HG02759 (cell line): Measurements from ENCODE around the gene SUPT3H.
A peak's percentile ranks its signal among the peaks of the same experiment; 100 is the strongest.
"Not testable (repeated sequence)": the region's sequence is repeated elsewhere in the genome, so short reads cannot be mapped to it uniquely, and the experiment has no call there.

Source experiments
- ATAC-seq: cut with Tn5 transposase; IDR thresholded peaks from one replicate; pipeline ENCODE4 v1.9.1; 2021; ENCODE audit warnings: mild to moderate bottlenecking, moderate library complexity; ENCODE audit not compliant: unreplicated experiment

SUPT3H gene

GRCh38 chr6:45185403-45186251 is 192.1 kb downstream of the SUPT3H start:
- ATAC-seq, result no peak

- no peak for ATAC-seq
These were observed 192.8 kb downstream of the SUPT3H start for GRCh38 chr6:45184937-45185336.

- ATAC-seq, result no peak
These were observed 193.7 kb downstream of the SUPT3H start for GRCh38 chr6:45184040-45184439.

DNA sequence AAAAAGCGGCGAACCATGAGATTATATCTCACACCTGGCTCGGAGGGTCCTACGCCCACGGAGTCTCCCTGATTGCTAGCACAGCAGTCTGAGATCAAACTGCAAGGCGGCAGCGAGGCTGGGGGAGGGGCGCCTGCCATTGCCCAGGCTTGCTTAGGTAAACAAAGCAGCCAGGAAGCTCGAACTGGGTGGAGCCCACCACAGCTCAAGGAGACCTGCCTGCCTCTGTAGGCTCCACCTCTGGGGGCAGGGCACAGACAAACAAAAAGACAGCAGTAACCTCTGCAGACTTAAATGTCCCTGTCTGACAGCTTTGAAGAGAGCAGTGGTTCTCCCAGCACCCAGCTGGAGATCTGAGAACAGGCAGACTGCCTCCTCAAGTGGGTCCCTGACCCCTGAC is 201.4 kb downstream of the SUPT3H start:
- ATAC-seq, result not testable (repeated sequence)

GRCh38 chr6:45175272-45175671 is 202.5 kb downstream of the SUPT3H start:
- ATAC-seq, result no peak

DNA sequence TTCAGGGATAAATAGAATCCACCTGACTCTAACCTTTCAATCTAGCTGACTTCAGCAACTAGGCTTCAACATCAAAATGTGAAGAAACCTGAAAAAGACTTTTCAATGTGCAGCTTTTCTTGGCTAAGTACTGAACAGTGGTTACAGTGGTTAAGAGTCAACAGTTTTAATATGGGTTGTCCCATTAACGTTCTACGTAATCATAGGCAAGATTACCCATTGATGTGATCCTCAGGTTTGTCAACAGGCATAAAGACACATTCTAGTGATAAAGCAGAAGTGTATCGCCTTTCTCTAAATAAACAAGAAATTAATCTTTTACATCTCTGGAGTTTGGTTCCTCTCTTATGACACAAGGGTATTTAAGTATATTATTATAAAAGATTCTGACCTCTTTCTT is 203.7 kb downstream of the SUPT3H start:
- ATAC-seq, result no peak

DNA sequence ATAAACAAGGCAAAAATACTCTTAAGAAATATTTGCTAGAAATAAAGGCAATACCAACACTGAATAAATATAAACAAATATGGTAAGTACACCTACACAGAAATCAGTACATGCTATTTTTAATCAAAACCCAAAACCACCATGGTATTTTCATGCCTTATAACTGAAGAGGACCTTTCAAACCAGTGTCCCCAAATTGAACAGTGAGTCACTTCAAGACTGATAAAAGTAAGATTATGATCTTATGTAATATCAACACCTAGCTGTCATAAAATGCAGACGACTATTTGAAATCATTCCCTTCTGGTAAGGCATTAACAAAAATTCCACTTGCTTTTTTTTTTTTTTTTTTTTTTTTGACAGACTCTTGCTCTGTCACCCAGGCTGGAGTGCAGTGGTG is 206.4 kb downstream of the SUPT3H start:
- no peak for ATAC-seq

DNA sequence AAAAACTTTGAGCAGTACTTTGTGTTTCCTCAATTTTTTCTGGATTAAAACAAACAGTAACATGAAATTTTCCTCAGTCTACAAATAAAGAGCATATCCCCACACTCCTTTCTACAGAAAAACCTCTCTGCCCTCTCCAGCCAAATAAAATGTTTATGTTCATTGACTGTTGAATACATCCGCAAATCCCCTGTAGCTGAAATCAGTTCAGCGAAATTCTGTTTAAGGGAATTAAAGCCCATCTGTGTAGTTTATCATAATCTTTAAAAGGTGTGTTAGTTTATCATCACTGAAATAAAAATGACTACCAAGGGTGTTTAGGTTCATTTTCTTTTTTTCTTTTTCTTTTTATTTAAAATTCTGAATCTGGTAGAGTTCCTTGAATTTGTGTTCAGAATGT is 207.4 kb downstream of the SUPT3H start:
- no peak for ATAC-seq

DNA sequence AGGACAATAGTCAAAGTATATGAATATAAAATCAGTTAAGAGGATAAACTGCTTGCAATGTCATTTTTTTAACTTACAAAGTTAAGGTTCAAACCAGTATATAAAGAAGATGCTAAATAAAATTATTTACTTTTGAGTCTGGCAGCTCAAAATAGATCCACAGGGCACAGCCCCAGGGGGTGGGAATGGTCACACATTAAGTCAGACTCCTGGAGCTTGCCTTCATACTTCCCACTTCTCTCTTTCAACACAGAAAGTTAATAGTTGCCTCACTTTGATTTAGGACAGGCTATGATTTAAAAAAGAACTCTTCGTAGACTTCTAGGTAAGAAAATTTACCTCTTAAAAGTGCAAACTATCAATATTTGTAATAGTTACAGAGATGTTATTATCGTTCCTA is 207.9 kb downstream of the SUPT3H start:
- no peak for ATAC-seq

DNA sequence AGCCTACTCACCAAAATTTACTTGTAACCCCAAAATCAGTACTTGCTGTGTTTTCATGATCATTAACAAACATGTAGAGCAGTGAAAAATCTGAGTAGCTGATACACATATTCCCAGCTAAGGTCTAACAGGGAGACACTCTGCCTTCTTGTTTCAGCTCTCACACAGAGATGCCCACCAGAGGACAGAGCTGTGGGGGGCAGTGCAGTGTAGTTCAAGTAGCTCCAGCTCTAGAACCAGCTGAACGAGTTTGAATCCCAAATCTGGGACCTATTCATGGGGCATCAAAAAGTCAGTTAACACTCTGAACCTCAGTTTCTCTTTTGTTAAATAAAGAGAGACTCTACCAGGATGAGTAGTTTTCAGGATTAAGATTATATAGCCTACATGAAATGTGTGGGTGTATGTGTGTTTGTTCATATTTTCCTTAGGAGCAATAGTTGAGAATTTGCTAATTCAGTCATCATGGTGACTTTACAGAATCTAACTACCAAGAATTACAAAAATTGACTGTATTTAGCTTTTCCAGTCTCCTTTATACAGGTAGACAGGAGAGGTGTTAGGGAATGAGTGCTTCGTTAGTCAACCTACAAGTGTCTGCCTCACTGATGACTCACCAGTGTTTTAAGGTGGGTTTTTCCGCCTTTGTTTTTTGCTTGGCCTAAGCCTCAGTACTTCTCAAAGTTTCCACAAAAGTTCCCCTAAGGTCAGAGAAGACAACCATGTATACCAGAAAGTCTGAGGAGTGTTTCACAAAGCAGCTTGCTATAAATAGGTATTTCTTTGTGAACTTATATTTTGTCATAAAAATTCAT is 213.6 kb downstream of the SUPT3H start:
- peak; percentile 86 for ATAC-seq

DNA sequence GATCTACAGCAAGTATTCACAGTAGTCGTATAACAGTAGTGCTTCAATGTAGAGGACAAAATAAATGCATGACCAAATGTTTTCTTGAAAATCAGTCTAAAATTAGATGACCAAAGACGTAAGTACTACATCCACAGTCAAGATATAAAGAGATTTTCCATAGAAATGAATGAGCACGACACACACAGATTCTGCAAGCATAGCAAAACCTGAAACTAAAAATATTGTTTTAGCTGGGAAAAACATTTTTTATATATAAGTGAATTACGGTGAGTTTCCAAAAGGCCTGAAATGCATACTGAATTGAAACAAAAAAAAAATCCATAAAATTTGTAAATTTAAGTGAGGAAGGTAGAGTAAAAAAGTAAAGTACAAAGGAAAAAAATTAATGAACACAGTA is 217.4 kb downstream of the SUPT3H start:
- no peak for ATAC-seq

- ATAC-seq, result peak; percentile 98
These were observed 221.7 kb downstream of the SUPT3H start for GRCh38 chr6:45156075-45156474.

GRCh38 chr6:45155341-45155894 is 222.3 kb downstream of the SUPT3H start:
- no peak for ATAC-seq

GRCh38 chr6:45154679-45155078 is 223.1 kb downstream of the SUPT3H start:
- ATAC-seq, result no peak

- ATAC-seq, result no peak
These were observed 228.9 kb downstream of the SUPT3H start for GRCh38 chr6:45148711-45149341.

GRCh38 chr6:45148278-45148677 is 229.5 kb downstream of the SUPT3H start:
- no peak for ATAC-seq

DNA sequence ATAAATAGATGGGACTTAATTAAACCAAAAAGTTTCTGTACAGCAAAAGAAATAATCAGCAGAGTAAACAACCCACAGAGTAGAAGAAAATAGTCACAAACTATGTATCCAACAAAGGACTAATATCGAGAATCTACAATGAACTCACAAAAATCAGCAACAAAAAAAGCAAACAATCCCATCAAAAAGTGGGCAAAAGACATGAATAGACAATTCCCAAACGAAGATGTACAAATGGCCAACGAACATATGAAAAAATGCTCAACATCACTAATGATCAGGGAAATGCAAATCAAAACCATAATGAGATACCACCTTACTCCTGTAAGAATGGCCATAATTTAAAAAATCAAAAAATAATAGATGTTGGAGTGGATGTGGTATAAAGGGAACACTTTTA is 232.1 kb downstream of the SUPT3H start:
- ATAC-seq, result not testable (repeated sequence)

DNA sequence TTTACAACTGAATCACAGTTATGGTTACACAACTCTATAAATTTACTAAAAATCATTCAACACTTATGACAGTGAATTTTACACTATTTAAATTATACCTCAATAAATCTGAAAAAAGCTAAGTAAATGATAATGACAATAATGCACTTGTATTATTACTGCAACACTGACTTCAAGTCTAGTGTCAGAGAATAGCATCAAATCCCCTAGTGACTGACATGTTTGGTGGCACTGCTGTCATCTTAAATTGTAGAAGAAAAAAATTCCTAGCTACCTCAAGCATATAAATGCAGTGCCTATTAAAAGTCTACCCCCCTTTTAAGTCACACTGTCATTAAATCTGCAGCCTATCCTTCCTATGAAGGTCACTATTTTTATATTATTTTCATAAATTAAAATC is 239.0 kb downstream of the SUPT3H start:
- no peak for ATAC-seq

- ATAC-seq, result no peak
These were observed 241.2 kb downstream of the SUPT3H start for GRCh38 chr6:45136495-45136894.

DNA sequence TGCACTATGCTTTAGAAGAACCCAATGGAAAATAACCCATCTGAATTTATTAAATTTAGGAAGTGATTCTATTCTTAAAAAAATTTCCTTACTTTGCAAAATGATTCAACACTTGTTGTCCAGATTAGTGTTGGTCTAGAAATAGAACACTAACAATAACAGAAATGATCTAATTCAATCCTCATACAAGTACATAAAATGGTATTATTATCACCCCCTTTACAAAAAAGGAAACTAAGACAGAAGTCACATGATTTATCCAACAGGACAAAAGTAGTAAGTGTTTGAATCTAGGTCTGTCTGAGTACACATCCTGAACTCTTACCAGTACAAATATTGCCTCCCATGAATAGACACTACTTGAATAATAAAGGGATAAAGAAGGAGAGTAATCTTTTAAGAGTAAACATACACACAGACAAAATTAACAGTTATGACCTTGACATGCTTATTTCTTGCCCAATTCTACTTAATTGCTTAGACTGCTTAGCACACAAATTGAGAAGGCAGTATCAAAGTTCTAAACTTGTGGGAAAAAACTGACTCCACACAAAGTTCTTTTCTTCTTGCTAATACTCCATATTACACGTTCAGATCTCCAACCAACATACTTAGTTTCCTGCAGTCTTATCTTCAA is 245.0 kb downstream of the SUPT3H start:
- no peak for ATAC-seq

- no peak for ATAC-seq
These were observed 245.7 kb downstream of the SUPT3H start for GRCh38 chr6:45132059-45132458.
